Stimulated activated naive CD4-positive, alpha-beta T cell (primary cell): Measurements from ENCODE around the gene ALOX12B.
"Not testable (repeated sequence)": the region's sequence is repeated elsewhere in the genome, so short reads cannot be mapped to it uniquely, and the experiment has no call there.

ENCODE experiments used
- DNase-seq, 6 experiments: peaks; one replicate each; lab custom pipeline; 2025; lab: John Stamatoyannopoulos, UW

The ALOX12B gene

DNA sequence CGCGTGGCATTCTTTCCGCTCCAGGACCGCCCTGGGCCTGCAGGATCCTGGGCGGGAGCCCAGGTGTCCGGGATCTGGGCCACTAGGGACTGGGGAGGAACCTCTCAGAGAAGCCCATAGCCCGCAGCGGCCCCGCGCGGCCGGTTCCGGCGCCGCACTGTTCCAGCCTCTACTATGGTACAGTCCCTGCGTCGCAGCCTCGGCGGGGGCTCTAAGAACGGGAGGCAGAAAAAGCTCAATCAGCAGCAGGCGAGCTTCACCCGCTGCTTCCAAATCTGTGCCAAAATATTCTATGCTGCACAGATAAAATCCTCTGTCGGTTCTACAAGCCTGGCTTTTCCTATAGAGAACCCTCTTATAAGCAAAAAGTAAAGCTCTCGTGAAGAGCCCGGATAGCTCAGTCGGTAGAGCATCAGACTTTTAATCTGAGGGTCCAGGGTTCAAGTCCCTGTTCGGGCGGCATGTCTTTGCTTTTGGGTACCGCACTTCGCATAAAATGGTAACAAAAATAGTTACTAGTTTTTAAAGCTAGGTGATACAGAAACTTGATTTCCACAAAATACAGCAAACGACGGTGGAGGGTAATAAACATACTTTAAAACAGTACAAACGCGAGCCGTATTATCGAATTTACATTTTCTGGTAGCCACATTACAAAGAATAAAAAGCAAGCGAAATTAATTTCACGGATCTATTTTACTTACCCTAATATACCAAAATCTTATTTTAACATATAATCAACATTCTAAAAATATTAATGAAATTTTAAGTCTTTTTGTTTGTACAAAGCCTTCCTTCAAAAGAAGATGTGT is 31.5 kb upstream of the ALOX12B start:
- DNase-seq, result peak; percentile 80 to 94 (median 86)

DNA sequence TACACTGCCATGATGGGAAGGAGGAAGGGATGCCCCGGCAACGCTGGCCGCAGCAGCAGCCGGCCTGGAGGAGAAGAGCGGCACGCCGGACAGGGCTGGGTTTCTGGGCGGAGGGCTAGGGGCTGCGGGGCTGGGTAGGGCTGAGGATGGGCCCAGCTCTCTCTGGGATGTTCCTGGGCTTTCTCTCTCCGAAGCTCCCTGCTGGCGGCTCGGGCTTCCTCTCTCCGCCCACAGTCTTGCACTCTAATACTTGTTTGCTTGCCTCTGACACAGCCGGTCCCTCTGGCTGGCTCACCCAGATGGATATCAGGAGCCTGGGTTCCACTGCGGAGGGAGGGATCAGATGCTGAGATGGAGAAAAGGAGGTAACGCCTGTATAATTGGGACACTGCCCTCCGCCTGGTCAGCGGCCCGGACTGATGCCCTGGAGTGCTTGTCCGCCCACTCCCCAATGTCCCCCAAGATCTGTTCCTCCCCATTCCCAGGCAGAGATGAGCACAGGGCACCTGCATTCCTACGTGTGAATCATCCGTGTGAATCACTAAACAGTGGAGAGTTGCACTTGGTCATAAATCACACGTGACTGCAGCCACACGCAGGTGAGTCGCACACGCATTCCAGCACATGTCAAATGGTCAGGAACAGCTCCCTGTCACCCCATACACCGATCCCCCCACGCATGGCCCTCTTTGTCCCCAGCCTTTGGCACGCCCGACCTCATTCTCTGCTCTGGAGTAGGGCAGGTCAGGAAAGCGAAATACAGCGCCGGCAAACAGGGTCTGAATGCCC is 30.7 kb upstream of the ALOX12B start, which contains the start of gene ALOXE3:
ALOXE3 (minus strand) TSS at position 535 of the 789 bp plus-strand sequence; CDS start at position 11, 524 bp downstream.
- no peak for DNase-seq

DNA sequence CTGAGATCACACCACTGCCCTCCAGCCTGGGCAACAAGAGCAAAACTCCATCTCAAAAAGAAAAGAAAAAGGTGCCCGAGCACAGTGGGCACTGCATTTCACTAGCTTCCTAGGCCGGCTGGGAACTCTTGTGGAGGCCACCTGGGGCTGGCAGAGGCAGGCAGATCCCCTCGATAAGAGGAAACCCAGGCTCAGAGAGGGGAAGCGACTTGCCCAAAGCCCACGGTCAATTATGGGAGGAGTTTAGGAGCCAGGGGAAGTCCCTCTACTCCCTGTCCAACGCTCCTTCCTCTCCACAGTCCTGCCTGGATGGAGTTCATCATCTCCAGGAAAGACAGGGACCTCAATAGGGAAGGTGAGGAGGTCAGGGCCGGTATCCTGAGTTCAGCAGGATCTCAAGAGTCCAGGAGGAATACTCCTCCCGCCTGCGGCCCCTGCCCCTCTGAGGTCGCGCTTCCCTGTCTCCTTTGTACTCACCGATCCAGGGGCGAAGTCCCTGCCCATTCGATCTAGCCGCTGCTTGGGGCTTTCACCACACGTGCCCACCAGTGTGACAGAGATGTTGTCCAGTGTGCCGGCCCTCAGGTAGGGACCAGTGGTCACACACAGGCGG is 30.0 kb upstream of the ALOX12B start:
- no peak for DNase-seq

DNA sequence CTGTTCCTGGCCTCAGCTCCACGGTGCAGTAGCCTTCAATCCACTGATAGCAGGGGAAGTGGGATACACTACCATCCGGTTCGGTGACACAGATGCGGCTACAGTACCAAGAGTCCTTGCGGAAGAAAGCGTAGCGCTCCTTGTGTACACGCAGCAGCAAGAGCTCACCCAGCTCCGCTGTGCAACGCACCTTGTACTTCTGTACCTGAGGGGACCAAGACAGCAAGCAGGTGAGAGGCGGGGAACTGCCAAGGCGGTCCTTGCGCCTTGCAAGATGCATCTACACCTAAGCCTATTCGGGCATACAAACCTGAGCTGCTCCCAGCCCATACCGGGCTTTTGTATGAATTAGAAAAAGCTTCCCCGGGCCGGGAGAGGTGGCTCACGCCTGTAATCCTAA is 29.3 kb upstream of the ALOX12B start:
- DNase-seq, result no peak

DNA sequence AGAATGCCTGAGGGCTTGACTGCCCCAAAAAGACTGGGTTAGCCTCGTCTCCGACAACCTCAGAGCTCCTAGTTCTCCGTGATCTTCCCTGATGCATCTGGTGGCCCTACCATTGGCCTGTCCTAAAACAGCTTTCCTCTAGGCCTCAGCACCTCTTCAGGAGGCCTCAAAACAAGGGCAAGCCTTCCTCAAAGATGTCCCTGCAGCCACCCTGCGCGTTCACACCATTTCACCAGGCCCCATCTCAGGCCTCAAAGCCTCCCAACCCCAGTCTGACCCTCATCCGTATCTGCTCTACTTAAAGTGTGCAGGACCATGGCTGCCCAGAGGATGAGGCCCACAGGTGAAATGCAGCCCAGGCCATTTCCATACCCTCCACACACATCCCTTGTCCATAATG is 23.4 kb upstream of the ALOX12B start:
- DNase-seq, result no peak

DNA sequence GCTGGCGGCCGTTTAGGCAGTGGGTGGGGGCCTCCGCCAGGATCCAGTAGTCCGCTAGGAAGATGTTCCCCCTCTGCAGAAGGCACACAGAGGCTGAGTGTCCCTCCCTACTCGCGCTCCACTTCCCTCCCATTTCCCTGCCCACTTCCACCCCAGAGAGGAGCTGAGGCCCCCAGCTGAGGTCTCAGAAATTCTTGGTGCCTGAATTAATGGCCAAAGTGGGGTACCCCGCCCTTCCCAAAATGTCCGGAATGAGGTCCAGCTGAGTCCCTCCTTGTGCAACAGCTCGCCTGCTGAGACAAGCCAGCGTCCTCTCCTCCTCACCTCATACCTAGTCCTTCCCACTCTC is 22.9 kb upstream of the ALOX12B start:
- DNase-seq, result no peak

DNA sequence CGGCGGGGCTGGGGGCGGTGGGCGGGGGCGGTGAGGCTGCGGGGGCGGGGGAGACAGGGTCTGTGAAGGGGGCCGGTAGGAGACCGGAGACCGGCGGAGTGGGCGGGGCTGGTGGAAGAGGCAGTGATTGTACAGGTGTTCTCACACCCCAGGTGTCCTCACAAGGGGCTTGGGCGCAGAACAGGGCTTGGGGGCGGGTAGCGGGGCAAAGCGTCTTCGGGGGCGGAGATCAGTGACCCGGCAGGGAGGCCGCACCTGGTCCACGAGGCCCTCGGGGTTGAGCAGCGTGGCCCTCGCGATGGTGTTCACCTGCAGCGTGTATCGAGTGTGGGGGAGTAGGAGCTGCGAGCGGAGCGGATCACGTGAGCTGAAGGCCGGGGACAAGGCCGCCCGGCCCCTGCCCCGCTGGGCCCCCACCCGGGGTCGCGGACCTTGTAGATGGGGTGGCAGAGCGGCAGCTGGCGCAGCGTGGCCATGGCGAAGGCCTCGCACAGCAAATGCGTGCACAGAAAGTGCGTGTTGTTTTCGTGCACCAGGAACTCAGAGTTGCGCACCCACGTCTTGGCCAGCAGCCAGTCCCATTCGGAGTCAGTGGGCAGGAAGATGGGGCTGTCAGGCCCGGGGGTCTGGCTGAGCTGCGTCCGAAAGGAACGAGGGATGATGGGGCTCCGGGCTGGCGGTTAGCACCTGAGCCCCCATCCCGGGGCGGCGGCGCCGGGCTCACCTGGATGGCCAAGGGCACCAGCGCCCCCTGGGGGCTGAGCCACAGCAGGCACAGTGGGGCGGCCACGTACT is 22.3 kb upstream of the ALOX12B start:
- peak; percentile 71 to 91 (median 78) for DNase-seq

DNA sequence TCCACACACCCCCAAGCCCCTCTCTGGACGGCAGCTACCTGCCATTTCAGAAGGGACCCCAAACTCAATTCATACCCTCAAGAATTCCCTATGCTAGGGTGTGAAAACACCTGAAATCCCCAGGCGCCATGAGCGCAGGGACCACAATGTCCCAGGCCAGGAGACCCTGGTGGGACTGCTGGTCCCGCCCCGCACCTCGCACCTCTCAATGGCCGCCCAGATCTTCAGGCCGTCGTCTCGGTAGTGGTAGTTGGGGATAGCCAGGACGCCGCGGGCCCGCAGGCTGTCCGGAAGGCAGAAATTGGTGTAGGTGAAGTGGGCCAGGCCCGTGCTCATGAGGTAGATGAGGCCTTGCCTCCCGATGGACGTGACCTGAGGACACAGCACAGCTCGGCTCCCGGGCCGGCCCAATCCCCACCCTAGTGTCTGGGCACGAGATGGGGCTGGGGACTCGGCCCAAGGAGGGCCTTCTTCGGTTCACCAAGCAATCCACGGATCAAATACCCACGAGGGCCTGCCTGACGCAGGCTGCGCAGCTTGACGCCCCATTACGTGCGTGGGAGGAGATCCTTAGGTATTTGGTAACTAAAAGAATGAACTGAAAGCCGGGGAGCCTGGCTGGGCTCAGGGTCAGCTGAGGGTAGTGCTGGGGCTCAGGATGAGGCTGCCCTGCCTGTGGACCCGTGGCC is 21.6 kb upstream of the ALOX12B start:
- DNase-seq, result no peak

DNA sequence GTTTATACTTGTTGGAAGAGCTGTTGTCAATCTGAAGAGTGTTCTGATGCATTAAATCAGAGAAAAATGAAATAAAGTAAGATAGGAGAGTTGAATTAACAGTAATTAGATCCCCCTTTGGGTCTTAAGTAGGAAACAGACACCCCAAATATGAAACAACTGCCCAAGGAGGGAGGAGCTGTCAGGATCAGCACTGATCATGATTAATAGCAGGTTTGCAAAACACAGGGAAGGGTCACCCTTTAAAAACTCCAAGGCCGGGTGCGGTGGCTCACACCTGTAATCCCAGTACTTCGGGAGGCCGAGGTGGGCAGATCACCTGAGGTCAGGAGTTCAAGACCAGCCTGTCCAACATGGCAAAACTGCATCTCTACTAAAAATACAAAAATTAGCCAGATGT is 19.5 kb upstream of the ALOX12B start:
- not testable (repeated sequence) for DNase-seq

DNA sequence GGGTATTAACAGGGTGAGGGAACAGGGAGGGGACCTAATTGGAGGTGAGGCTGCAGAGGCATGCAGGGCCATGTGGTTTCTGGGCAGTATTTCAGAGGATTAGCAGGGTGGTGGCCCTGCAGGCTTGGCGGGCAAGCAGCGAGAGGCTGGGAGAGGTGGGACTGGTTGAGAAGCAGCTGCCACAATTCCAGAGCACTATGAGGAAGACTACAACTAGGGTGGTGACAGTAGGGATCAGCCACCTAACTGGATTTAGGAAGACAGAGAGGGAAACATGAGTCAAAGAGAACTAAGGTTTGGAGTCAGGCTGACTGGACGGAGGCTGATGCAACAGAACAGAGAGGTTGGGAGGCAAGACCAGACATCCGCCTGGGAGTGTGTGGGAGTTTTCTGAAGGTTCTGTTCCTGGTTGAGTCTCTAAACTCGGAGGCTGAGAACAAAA is 18.5 kb upstream of the ALOX12B start:
- no peak for DNase-seq

DNA sequence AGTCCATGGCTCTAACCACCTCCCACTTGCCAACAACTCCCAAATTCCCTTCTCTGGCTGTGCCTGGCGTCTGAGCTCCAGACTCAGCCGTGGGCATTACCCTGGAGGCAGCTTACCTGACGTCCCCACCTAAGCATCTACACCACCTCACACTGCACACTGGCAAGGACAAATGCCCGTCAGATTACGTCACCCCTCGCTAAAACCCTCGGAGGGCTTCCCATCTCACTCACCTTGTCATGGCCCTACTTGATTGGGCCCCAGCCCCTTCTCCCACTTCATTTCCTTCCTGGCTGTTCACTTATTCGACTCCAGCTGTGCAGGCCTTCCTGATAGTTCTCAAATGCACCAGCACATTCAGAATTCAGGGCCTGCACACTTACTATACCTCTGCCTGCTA is 17.4 kb upstream of the ALOX12B start:
- DNase-seq, result no peak

DNA sequence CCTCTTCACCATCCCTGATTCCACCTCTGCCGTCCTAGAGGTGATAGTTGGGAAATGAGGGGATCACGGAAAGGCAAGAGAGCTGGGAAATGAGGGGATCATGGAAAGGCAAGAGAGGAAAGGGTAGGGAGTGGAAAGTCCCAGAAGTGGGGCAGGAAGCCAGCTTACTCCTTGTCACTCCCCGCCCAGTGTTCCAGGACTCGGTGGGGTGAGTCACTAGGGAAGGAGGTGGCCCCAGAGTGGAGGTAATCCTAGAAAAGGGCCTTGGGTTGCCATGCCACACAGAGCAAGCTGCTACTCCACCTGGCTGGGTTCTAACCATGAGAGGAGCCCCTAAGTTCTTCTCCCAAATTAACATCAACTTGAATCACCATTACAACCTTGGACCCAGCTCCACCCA is 16.0 kb upstream of the ALOX12B start:
- DNase-seq, result no peak

DNA sequence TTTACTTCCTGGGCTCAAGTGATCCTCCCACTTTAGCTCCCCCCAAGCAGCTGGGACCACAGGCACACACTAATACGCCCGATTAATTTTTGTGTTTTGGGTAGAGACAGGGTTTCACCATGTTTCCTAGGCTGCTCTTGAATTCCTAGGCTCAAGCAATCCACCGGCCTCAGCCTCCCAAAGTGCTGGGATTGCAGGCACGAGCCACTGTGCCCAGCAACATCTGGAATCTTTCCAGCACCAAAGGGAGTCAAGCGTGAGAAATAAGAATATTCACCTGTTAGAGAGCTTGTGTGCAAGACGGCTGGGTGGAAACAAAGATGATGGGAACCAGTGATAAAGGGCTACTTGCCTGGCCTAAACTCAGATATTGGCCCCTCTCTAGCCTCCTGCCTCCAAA is 14.2 kb upstream of the ALOX12B start:
- DNase-seq, result no peak

DNA sequence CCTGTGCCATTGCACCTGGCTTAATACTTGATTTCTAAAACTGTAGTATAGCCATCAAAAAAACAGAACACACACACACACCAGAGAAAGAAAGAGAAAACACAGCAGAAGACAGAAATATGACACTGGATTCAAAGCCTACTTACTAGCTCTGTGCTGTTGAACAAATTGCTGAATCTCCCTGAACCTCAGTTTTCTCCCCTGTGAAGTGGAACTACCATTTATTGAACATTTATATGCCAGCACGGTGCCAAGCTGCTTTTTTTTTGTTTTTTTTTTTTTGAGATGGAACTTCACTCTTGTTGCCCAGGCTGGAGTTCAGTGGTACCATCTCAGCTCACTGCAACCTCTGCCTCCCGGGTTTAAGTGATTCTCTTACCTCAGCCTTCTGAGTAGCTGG is 13.2 kb upstream of the ALOX12B start:
- no peak for DNase-seq

DNA sequence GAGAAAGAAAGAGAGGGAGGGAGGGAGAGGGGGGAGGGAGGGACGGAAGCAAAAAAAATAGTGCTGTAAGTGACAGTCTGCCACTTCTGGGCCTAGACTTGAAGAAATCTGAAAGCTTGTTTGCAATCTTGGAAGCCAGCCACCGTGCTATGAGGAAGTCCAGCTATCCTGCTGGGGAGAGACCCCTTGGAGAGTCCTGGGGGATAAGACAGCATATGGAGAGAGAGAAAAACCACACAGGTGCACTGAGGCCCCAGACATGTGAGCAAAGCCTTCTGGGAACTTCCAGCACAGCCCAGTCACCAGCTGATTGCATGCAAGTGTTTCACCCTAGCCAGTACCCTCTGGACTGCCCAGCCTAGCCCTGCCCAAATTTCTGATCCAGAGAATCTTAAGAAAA is 12.6 kb upstream of the ALOX12B start:
- no peak for DNase-seq

DNA sequence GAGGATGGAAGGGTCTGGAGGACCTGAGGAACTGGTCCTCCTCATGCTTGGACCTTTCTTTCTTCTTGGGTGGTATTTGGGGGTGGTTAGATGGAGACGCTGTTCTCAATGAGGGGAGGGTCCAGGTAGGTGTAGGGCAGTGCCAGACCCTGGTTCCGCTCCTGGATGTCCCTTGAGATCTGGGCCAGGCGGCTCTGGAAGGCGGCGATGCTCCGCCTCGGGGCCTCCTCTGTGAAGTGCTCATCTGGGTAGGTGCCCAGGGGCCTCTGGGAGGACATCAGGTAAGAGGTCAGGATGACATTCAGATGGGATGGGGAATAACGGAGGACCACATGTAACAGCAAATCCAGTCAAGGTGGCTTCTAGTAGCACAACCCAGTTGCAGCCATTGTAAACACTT is 9.0 kb upstream of the ALOX12B start:
- no peak for DNase-seq

DNA sequence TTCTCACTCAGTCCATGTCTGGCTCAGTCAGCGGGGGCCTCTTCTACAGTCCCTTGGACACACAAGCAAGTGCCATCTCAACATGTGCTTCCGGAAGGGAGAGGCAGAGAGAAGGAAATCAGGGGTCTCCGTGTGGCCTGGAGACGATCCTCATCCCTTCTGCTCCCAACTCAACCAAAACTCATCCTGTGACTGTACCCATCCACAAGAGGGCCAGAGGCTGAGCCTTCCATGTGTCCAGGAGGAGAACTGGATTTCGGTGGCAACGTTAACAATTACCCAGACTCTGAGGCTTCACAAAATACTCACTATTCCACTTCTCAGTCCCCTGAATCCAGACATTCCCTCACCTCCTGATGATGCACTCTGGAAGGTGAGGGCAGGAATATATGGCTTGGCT is 7.8 kb upstream of the ALOX12B start:
- no peak for DNase-seq

DNA sequence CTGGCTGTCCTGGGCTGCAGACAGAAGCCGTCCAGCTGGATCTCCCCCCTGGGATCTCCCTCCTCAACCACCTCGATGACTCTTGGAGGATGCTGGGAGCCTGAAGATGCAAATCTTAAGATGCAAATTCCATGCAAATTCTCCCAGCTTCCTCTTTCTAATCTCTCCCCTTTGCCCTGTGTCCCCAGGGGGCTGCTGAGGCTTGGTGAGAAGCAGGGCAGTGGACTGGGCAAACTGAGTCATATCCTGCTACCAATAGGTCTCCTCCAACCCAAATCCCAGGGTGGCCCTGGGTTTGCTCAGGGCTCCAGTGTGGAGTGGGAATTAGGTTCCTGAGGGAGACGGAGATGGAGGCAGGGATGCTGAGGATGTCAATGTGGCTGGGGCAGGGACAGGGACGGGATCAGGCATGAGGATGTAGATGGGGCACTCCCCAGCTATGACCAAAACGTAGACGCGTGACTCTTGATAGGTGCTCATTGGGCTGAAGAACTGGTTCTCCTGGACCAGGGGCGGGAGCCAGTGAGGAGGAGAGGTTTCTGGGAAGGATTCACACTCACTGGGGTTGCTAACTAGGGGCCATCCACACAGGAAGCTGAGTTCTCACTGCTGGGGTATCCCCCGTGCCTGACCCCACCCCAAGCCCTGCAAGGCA is 3.6 kb upstream of the ALOX12B start:
- DNase-seq, result no peak

DNA sequence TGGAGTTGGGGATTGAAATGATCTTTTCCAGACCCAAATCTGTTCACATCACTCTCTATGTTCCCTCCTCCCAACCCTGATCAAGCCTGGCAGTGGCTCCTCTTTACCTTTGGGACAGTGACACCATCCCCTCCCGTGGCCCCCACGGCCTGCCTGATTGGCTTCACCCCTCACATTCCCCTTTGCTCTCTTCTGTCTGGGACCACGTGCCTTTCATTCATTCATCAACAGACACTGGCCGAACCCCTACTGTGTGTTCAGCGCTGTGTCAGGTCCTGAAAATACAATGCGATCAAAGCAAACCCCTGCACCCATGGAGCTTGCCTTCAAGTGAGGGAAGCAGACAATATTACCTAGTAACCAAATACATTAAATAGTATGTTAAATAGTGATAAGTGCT is 2.2 kb upstream of the ALOX12B start:
- DNase-seq, result no peak

DNA sequence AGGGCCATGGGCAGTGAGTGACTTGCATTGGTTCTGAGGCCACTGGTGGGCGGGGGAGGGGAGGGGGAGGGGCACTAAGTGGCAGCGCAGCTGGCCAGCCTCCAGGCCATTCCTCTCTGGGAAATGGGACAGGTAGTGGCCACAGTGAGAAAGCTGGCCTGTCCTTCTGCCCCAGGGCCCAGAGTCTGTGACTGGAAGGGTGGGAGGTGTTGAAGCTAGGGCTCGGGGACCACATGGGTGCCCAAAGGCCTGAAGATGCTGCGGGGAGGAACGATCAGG is 375 bp upstream of the ALOX12B start:
- no peak for DNase-seq

DNA sequence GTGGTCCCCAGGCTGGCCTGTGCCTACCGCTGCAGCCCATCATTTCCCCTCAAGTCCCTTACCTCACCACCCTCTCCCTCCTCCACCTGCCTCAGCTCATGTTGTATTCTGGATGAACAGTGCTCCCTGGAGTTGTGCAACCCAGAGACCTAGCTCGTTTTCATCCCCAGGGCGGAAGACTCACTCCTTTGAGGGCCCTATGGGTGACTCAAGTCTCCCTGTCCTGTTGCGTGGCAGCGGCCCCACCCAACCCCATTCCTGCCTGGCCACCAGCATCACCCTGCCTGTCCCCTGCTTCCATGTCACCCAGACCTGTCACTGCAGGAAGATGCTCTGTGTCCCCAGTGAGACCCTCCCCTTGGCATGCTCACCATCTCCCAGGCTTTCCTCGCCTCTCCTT is 3.3 kb downstream of the ALOX12B start:
- no peak for DNase-seq
